ENCODE measurements around the gene SAFB. TPM values are rescaled to one million over a fixed set of nuclear protein-coding genes. Genes with fewer than 3 reads are reported as not detected.

SAFB gene
- total and polyA plus RNA-seq, 2 of the 4 experiments (the other 2 are of a cell fraction) = 18.5 to 41.2 TPM

- ChIA-PET POLR2A (ENCODE audit: unreplicated experiment) (no interaction called here), CTCF (interaction anchor here (1.0 kb wide), 1 partner anchor 16 kb away, joined by 5 read pairs; the partner anchor contains the start of gene RPL36)
- no peaks in the 10 kb centered on the region for H3K9me3 ChIP-seq (ENCODE audit: control insufficient read depth, insufficient read depth, low read length)
- peaks cover 6 to 39% of the 10 kb centered on the region in 2 experiments; a peak in 3 of 4 replicates for H3K79me1 ChIP-seq (ENCODE audit: low read depth in 1 of 2, low read length in 2 of 2)
- H4K5ac ChIP-seq (ENCODE audit: low read depth, low read length) = no peak overlapping the region
- H3K27ac ChIP-seq (ENCODE audit: insufficient read depth, low read length) = no peak overlapping the region
- in situ Hi-C loops (cut with MboI; ENCODE audit: low sequenced_read_pairs) = no loop called here
- no peak overlapping the region for H2BK5ac ChIP-seq (ENCODE audit: low read depth, low read length, poor library complexity, severe bottlenecking)
- no peaks in the 10 kb centered on the region for H3K27me3 ChIP-seq (ENCODE audit: control insufficient read depth, insufficient read depth, low read length)
- dilution Hi-C loops (cut with HindIII; ENCODE audit: low sequenced_read_pairs, unreplicated experiment) = no loop called here
- no peak for DNase-seq
- H2BK15ac ChIP-seq (ENCODE audit: low read depth, low read length) = no peak overlapping the region
- no peak overlapping the region for H3K4me2 ChIP-seq (ENCODE audit: low read depth, low read length)
- TF ChIP-seq RFX5 (IDR thresholded peaks at IDR 0.05; ENCODE audit: low read depth, low read length) (no peak), ELK1 (IDR thresholded peaks at IDR 0.05; ENCODE audit: borderline replicate concordance, low read depth, low read length) (no peak), RAD21 (IDR thresholded peaks at IDR 0.05; ENCODE audit: low read length) (no peak), FOS (IDR thresholded peaks at IDR 0.05; ENCODE audit: low read depth, low read length) (no peak), SMC3 (IDR thresholded peaks at IDR 0.05; ENCODE audit: low read depth, low read length) (no peak), CTCF (conservative IDR thresholded peaks at IDR 0.05; ENCODE audit: low read depth, low read length) (no peak), USF2 (IDR thresholded peaks at IDR 0.05; ENCODE audit: low read depth, low read length) (no peak), CHD1 (IDR thresholded peaks at IDR 0.05; ENCODE audit: low read depth, low read length) (no peak), MAFK (IDR thresholded peaks at IDR 0.05; ENCODE audit: low read depth, low read length) (no peak), MXI1 (IDR thresholded peaks at IDR 0.05; ENCODE audit: borderline replicate concordance, low read depth, low read length) (no peak), BHLHE40 (IDR thresholded peaks at IDR 0.05; ENCODE audit: low read depth, low read length) (no peak), RCOR1 (IDR thresholded peaks at IDR 0.05; ENCODE audit: insufficient replicate concordance, low read length) (no peak), POLR2A (IDR thresholded peaks at IDR 0.05; ENCODE audit: low read depth, low read length) (no peak), MAZ (IDR thresholded peaks at IDR 0.05; ENCODE audit: borderline replicate concordance, low read depth, low read length) (no peak), NFE2L2 (IDR thresholded peaks at IDR 0.05; ENCODE audit: low read depth, low read length) (no peak), CEBPB (IDR thresholded peaks at IDR 0.05; ENCODE audit: low read depth, low read length) (no peak)
- no TSS peak for BruUV-seq (replicated peaks)
- ATAC-seq (ENCODE audit: low read depth) = no peak
- no peak overlapping the region for H4K8ac ChIP-seq (ENCODE audit: low read depth in 2 of 2, low read length in 2 of 2)
- H4K20me1 ChIP-seq (ENCODE audit: insufficient read depth, low read length) = peaks cover 24% of the 10 kb centered on the region
- H2BK20ac ChIP-seq (ENCODE audit: low read depth, low read length) = no peak overlapping the region
- no peak overlapping the region for H3K14ac ChIP-seq (replicated peaks; ENCODE audit: low read depth, low read length)
- no peak overlapping the region for H3K4ac ChIP-seq (ENCODE audit: low read depth, low read length)
- no peak overlapping the region for H3K23ac ChIP-seq (ENCODE audit: low read depth, low read length)
- H3K4me3 ChIP-seq (ENCODE audit: insufficient read depth, low read depth, low read length) = no peak overlapping the region
- 100% methylated on average over 5 of the region's 16 CpGs; no CpG with 5 or more reads in 1 of the 2 experiments for WGBS, 2 experiments (ENCODE audit: extremely low coverage in 2 of 2, insufficient read length in 1 of 2)
- H3K18ac ChIP-seq (ENCODE audit: low read depth, low read length) = no peak overlapping the region
- no peak overlapping the region for H2AK9ac ChIP-seq (replicated peaks; ENCODE audit: low read depth, low read length, poor library complexity)
- intact Hi-C loops (cut with micrococcal nuclease) = no loop called here
- H3K56ac ChIP-seq (ENCODE audit: extremely low read depth, insufficient read depth, low read length) = no peak overlapping the region
- H3K4me1 ChIP-seq (ENCODE audit: control insufficient read depth, insufficient read depth, low read length) = 0 out of 2 replicates have a peak, but pooled peaks cover 2% of the 10 kb centered on the region
- no peak overlapping the region for H4K91ac ChIP-seq (ENCODE audit: insufficient read depth, low read depth, low read length)
- H3K9ac ChIP-seq (ENCODE audit: low read depth, low read length) = no peak overlapping the region
- no peak overlapping the region for H2AFZ ChIP-seq (replicated peaks; ENCODE audit: low read length, poor library complexity)
- H2BK120ac ChIP-seq (ENCODE audit: low read depth, low read length) = no peak overlapping the region
- 0 out of 2 replicates have a peak, but pooled peaks cover 6% of the 10 kb centered on the region for H3K9me1 ChIP-seq (ENCODE audit: insufficient read depth, low read length)
- no peak overlapping the region for H2AK5ac ChIP-seq (ENCODE audit: low read depth, low read length)
- H3K36me3 ChIP-seq (ENCODE audit: control insufficient read depth, insufficient read depth, low read length) = peaks cover 60% of the 10 kb centered on the region
Measured at GRCh38 chr19:5705552-5705951, 82.7 kb downstream of the SAFB start.
